Measurements from ENCODE around the gene MIGA2. TPM values are rescaled to one million over a fixed set of nuclear protein-coding genes. Genes with fewer than 3 reads are reported as not detected.

The MIGA2 gene
- total and polyA plus RNA-seq, 2 of the 8 experiments (the other 6 are each of a cell fraction or from before 2014, with no cell fraction given) = 24.6 to 39.0 TPM

DNA sequence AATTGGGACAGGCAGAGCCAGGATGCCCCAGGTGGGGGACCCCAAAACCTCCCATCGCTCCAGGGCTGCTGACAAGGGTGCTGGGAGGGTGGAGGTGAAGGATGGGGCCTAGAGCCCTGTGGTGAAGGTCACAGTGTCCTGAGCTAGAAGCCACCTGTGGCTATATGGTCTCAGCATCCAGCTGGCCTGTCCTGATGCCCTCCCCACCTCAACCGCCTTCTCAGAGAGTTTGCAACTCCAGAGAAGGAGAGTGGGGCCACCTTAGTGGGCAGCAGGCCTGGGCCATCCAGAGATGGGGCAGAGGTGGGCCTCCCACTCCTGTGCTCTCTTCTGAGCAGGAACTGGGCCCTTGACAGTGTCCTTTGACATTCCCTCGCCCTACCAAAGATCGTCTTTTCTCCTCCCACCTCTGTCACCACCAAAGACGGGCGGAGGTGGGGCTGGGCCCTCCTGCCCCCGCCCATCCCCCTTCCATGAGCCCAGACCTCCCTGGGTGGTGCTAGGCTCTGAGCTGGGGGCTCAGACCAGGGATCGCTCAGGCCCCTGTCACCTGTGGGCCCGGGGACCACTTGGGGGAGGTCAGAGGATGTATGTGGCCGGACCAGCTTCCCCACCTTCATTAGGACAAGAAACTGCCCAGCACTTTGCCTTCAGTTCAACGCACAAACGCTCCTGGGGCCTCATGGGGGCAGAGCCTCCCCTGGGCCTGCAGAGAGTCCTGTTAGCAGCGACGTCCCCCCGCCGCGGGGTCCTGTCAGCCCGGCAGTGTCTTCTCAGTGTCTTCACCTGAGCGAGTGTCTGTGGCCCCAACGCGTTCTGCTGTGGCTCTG, 34.5 kb downstream of the MIGA2 start:
- peaks cover 6 to 19% (median 17%) of the 10 kb centered on the region in 4 experiments for H3K4me1 ChIP-seq (replicated peaks in 1 of 4; ENCODE audit: control insufficient read depth in 3 of 4, insufficient read depth in 4 of 4, low read length in 3 of 4)

More for the DNA sequence above, 34.5 kb downstream of the MIGA2 start:
- Histone ChIP-seq H2BK15ac (ENCODE audit: low read length) (no peak overlapping the region), H3K56ac (replicated peaks; ENCODE audit: insufficient read length, low read depth, low read length) (no peak overlapping the region), H3K9me3 (ENCODE audit: insufficient read depth in 2 of 2, low read depth in 1 of 2, low read length in 1 of 2) (no peaks in the 10 kb centered on the region), H4K5ac (ENCODE audit: insufficient read length, low read depth, low read length) (no peak overlapping the region), H3K79me1 (ENCODE audit: low read depth, low read length) (no peaks in the 10 kb centered on the region), H3K4ac (replicated peaks; ENCODE audit: insufficient read length, low read depth, low read length) (no peak overlapping the region), H3K27ac (ENCODE audit: low read depth, low read length) (peak overlapping the region; percentile 47; the same call in 1 of the 2 replicates), H2BK120ac (replicated peaks; ENCODE audit: low read depth, low read length) (no peak overlapping the region), H3K18ac (ENCODE audit: extremely low read depth, low read length) (peak overlapping the region; percentile 36), H3K23me2 (ENCODE audit: low read depth, low read length) (no peaks in the 10 kb centered on the region), H4K20me1 (replicated peaks in 1 of 2; ENCODE audit: control insufficient read depth in 1 of 2, insufficient read depth in 2 of 2, low read length in 2 of 2) (peaks cover 1 to 3% of the 10 kb centered on the region in 2 experiments), H3K27me3 (replicated peaks in 1 of 4; ENCODE audit: control insufficient read depth in 3 of 4, extremely low read depth in 1 of 4, insufficient read depth in 3 of 4, low read length in 3 of 4) (no peaks in the 10 kb centered on the region), H2BK20ac (ENCODE audit: low read length) (no peak overlapping the region; the same call in 1 of the 2 replicates), H4K8ac (ENCODE audit: extremely low read depth, insufficient read depth, low read length) (no peak overlapping the region; the same call in 1 of the 2 replicates), H2BK5ac (ENCODE audit: low read depth, low read length) (peak overlapping the region; percentile 75), H2AK5ac (ENCODE audit: low read depth, low read length) (no peak overlapping the region), H3K4me3 (ENCODE audit: extremely low read depth in 1 of 4, insufficient read depth in 2 of 4, low read depth in 3 of 4, low read length in 4 of 4) (peak overlapping the region in 1 of 4 experiments; percentile 33; a peak in 1 of 8 replicates), H4K91ac (replicated peaks; ENCODE audit: insufficient read length, low read length) (no peak overlapping the region), H3K79me2 (ENCODE audit: control insufficient read depth in 1 of 2, insufficient read depth in 2 of 2, low read length in 2 of 2) (no peaks in the 10 kb centered on the region), H3K36me3 (ENCODE audit: control insufficient read depth in 2 of 4, insufficient read depth in 4 of 4, low read length in 3 of 4) (peaks cover 0 to 16% (median 7%) of the 10 kb centered on the region in 4 experiments; a peak in 5 of 8 replicates), H3K4me2 (ENCODE audit: insufficient read depth in 1 of 2, low read depth in 2 of 2, low read length in 2 of 2) (peak overlapping the region; percentile 63 to 81; a peak in 3 of 4 replicates), H2AFZ (ENCODE audit: low read length) (no peak overlapping the region), H3K9ac (replicated peaks in 1 of 4; ENCODE audit: extremely low read depth in 1 of 4, low read depth in 3 of 4, low read length in 3 of 4) (peak overlapping the region in 2 of 4 experiments; percentile 4 to 28; a peak in 2 of 7 replicates), H2BK12ac (ENCODE audit: low read depth, low read length) (peak overlapping the region; percentile 75; the same call in 1 of the 2 replicates), H3K14ac (ENCODE audit: insufficient read length) (no peak overlapping the region), H3K23ac (ENCODE audit: insufficient read length) (no peak overlapping the region)
- ChIA-PET CTCF (ENCODE audit: partially characterized antibody) (interaction anchor here (0.9 to 1.4 kb wide), 2 partner anchors 16 to 26 kb away, joined by 3 to 6 read pairs; no protein-coding TSS in a partner anchor), POLR2A (ENCODE audit: partially characterized antibody) (interaction anchor here (0.6 to 2.2 kb wide), 6 partner anchors 10 to 251 kb away, joined by 3 to 12 read pairs (median 3); partner anchors contain the start of gene DOLPP1)
- WGBS, 2 experiments (ENCODE audit: extremely low coverage in 1 of 2, insufficient coverage in 1 of 2, insufficient read length in 1 of 2, insufficient replicate concordance in 2 of 2, low coverage in 1 of 2, low lambda C conversion rate in 2 of 2, missing lambda C conversion rate in 1 of 2) = 87% methylated on average over 21 of the region's 21 CpGs; no CpG with 5 or more reads in 1 of the 2 experiments
- DNase-seq (ENCODE audit: low read depth in 1 of 2, low spot score in 2 of 2) = peak in 1 of 2 experiments; percentile 50
- TF ChIP-seq KDM1A (IDR thresholded peaks at IDR 0.05; ENCODE audit: borderline replicate concordance, low read length) = no peak
- TF ChIP-seq BACH1 (IDR thresholded peaks at IDR 0.05; ENCODE audit: low read length) = no peak
- no peak for TF ChIP-seq SP1 (IDR thresholded peaks at IDR 0.05; ENCODE audit: low read depth, low read length)
- no peak for TF ChIP-seq RAD21 (IDR thresholded peaks at IDR 0.05 in 1 of 2, conservative IDR thresholded peaks at IDR 0.05 in 1 of 2; ENCODE audit: low read depth in 2 of 2, low read length in 2 of 2)
- no peak for TF ChIP-seq CHD1 (IDR thresholded peaks at IDR 0.05; ENCODE audit: low read depth, low read length)
- TF ChIP-seq POLR2A (IDR thresholded peaks at IDR 0.05; ENCODE audit: control extremely low read depth in 1 of 2, low read depth in 2 of 2, low read length in 2 of 2) = 0 out of 3 replicates have a peak, but pooled peaks of 1 of the 2 experiments have one; percentile 22
- TF ChIP-seq NANOG (IDR thresholded peaks at IDR 0.05; ENCODE audit: insufficient read depth, low read depth, low read length, poor library complexity, severe bottlenecking) = no peak
- no peak for FAIRE-seq

All from H1 (cell line).